ENCODE measurements around the gene GNG5.
"Not testable (repeated sequence)": the region's sequence is repeated elsewhere in the genome, so short reads cannot be mapped to it uniquely, and the experiment has no call there.

GNG5 gene

DNA sequence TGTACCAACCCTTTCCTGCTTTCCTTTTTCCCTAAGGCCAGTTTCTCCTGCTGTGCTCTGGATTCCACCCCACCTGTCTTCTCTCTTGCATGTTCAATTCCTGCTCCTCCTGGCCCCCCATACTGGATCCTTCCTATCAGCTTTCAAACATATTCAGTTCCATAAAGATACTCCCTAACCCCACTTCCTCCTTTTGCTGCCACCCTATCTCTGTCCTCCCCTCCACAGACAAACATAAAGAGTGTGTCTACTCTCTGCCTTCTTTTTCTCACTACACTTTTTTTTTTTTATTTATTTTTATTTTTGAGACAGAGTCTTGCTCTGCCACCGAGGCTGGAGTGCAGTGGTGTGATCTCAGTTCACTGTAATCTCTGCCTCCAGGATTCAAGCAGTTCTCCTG lies 44.3 kb downstream of the GNG5 start:
- Histone ChIP-seq H3K9ac (ENCODE audit: low read depth in 1 of 2, low read length in 2 of 2) (no peak overlapping the region), H3K9me3 (ENCODE audit: control insufficient read depth in 1 of 2, low read length in 2 of 2) (no peaks in the 10 kb centered on the region), H3K36me3 (ENCODE audit: control insufficient read depth in 1 of 2, insufficient read depth in 2 of 2, low read length in 2 of 2) (no peaks in the 10 kb centered on the region), H3K27ac (ENCODE audit: low read depth, low read length) (no peak overlapping the region), H3K4me1 (ENCODE audit: control insufficient read depth in 1 of 2, insufficient read depth in 2 of 2, low read length in 2 of 2) (no peaks in the 10 kb centered on the region), H3K4me3 (ENCODE audit: low read depth in 1 of 2, low read length in 2 of 2) (no peak overlapping the region), H3K27me3 (ENCODE audit: control insufficient read depth in 1 of 2, insufficient read depth in 2 of 2, low read length in 2 of 2) (peaks cover 5 to 12% of the 10 kb centered on the region in 2 donors)

DNA sequence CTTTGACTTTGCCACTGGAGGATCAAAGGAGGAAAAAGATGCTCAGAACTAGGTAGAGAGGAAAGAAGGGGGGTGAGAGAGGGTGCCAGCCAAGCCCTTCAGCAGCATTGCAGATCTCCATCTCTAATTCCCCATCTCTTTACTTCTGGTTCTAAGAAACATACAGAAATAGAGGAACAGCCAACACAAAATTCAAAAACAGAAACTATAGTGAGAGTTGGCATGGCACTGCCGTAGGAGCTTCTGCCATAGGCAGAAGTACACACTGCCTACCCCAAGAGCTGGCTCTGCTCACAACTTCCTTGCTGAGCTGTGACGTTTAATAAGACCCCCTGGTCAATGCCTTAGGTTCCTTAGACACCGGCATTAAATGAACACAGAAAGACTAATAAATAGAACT lies 53.9 kb downstream of the GNG5 start:
- no peaks in the 10 kb centered on the region for H3K9me3 ChIP-seq (ENCODE audit: control insufficient read depth in 1 of 2, low read length in 2 of 2)
- H3K4me1 ChIP-seq (ENCODE audit: control insufficient read depth in 1 of 2, insufficient read depth in 2 of 2, low read length in 2 of 2), result no peaks in the 10 kb centered on the region
- H3K36me3 ChIP-seq (ENCODE audit: control insufficient read depth in 1 of 2, insufficient read depth in 2 of 2, low read length in 2 of 2), result no peaks in the 10 kb centered on the region
- H3K9ac ChIP-seq (ENCODE audit: low read depth in 1 of 2, low read length in 2 of 2), result no peak overlapping the region
- no peaks in the 10 kb centered on the region for H3K27me3 ChIP-seq (ENCODE audit: control insufficient read depth in 1 of 2, insufficient read depth in 2 of 2, low read length in 2 of 2)
- no peak overlapping the region for H3K27ac ChIP-seq (ENCODE audit: low read depth, low read length)
- H3K4me3 ChIP-seq (ENCODE audit: low read depth in 1 of 2, low read length in 2 of 2), result no peak overlapping the region

DNA sequence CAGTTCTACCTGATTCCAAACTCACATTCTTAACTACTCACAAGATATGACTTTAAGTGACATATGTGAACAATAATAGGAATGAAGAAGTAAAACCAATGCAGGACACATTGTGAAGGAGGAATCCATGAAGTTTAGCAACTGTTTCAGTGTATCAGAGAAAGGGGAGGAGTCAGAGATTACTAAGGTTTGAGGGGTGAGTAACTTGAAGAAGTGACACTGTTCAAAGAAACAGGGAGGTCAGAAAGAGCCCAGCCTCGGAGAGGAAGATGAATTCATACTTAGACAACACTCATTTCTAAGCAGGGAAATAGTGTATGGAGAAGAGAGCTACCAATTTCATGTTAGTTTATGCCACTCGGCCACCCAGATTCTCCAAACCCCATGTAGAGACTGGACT lies 55.5 kb downstream of the GNG5 start:
- Histone ChIP-seq H3K4me3 (ENCODE audit: low read depth in 1 of 2, low read length in 2 of 2) (no peak overlapping the region), H3K27me3 (ENCODE audit: control insufficient read depth in 1 of 2, insufficient read depth in 2 of 2, low read length in 2 of 2) (no peaks in the 10 kb centered on the region), H3K27ac (ENCODE audit: low read depth, low read length) (no peak overlapping the region), H3K9me3 (ENCODE audit: control insufficient read depth in 1 of 2, low read length in 2 of 2) (no peaks in the 10 kb centered on the region), H3K9ac (ENCODE audit: low read depth in 1 of 2, low read length in 2 of 2) (no peak overlapping the region), H3K4me1 (ENCODE audit: control insufficient read depth in 1 of 2, insufficient read depth in 2 of 2, low read length in 2 of 2) (no peaks in the 10 kb centered on the region), H3K36me3 (ENCODE audit: control insufficient read depth in 1 of 2, insufficient read depth in 2 of 2, low read length in 2 of 2) (no peaks in the 10 kb centered on the region)

- H3K4me3 ChIP-seq (ENCODE audit: low read depth in 1 of 2, low read length in 2 of 2); H3K27me3 ChIP-seq (ENCODE audit: control insufficient read depth in 1 of 2, insufficient read depth in 2 of 2, low read length in 2 of 2); H3K36me3 ChIP-seq (ENCODE audit: control insufficient read depth in 1 of 2, insufficient read depth in 2 of 2, low read length in 2 of 2); H3K9ac ChIP-seq (ENCODE audit: low read depth in 1 of 2, low read length in 2 of 2); H3K9me3 ChIP-seq (ENCODE audit: control insufficient read depth in 1 of 2, low read length in 2 of 2); H3K4me1 ChIP-seq (ENCODE audit: control insufficient read depth in 1 of 2, insufficient read depth in 2 of 2, low read length in 2 of 2); H3K27ac ChIP-seq (ENCODE audit: low read depth, low read length): not testable (repeated sequence)
These were observed 57.7 kb downstream of the GNG5 start for GRCh38 chr1:84448704-84449103.
